SU-DHL-6 (cell line): ENCODE data around the gene IFI6.

Experiments used
- H2AFZ ChIP-seq: fragments of 200-600 bp; sonication (generic); 2 replicates; pipeline ENCODE4 v1.6.1; 2014; ENCODE audit warnings: low read depth, mild to moderate bottlenecking, moderate library complexity, mixed read lengths, antibody characterized with exemption, low read length; ENCODE audit not compliant: severe bottlenecking
- H3F3A ChIP-seq: fragments of 200-600 bp; shearing (Covaris generic); 2 replicates; pipeline ENCODE4 v1.6.0; 2016; ENCODE audit warnings: antibody characterized with exemption, mild to moderate bottlenecking; ENCODE audit not compliant: insufficient read depth
- H3K27ac ChIP-seq: fragments of 200-600 bp; sonication (generic); 2 replicates; pipeline ENCODE4 v1.5.1; 2016; ENCODE audit warnings: low read depth, mild to moderate bottlenecking, low read length, moderate library complexity, mixed read lengths
- H3K27me3 ChIP-seq: fragments of 200-600 bp; sonication (generic), shearing (Covaris generic); 2 replicates; pipeline ENCODE4 v1.6.0; 2014; ENCODE audit warnings: mild to moderate bottlenecking, low read length
- H3K36me3 ChIP-seq: fragments of 200-600 bp; sonication (generic); 2 replicates; pipeline ENCODE4 v1.6.1; 2014; ENCODE audit warnings: mild to moderate bottlenecking, low read length, mixed read lengths
- H3K4me2 ChIP-seq: fragments of 300-600, 200-600 bp; shearing (Covaris generic), sonication (generic); 2 replicates; pipeline ENCODE4 v1.6.0; 2014; ENCODE audit warnings: low read length, low read depth, mild to moderate bottlenecking; ENCODE audit not compliant: poor library complexity, severe bottlenecking
- H3K4me3 ChIP-seq: fragments of 200-600 bp; sonication (generic); 2 replicates; pipeline ENCODE4 v1.5.1; 2014; ENCODE audit warnings: antibody characterized with exemption, low read length, mild to moderate bottlenecking, mixed read lengths; ENCODE audit not compliant: insufficient read depth, poor library complexity, severe bottlenecking
- H3K79me2 ChIP-seq: fragments of 200-600 bp; sonication (generic); 2 replicates; pipeline ENCODE4 v1.6.1; 2014; ENCODE audit warnings: mild to moderate bottlenecking, low read length, moderate library complexity; ENCODE audit not compliant: insufficient read depth
- H3K9ac ChIP-seq: fragments of 200-600 bp; sonication (generic); 2 replicates; pipeline ENCODE4 v1.7.0; 2014; ENCODE audit warnings: mild to moderate bottlenecking, low read length
- H3K9me2 ChIP-seq: fragments of 200-600 bp; sonication (generic); replicated peaks from 2 replicates; pipeline ENCODE4 v1.6.1; 2014; ENCODE audit warnings: low read length; ENCODE audit not compliant: insufficient read depth
- H3K9me3 ChIP-seq: fragments of 200-600 bp; sonication (generic); 2 replicates; pipeline ENCODE4 v1.6.1; 2014; ENCODE audit warnings: low read length, mixed read lengths; ENCODE audit not compliant: insufficient read depth
- H4K20me1 ChIP-seq: fragments of 200-600 bp; sonication (generic); 2 replicates; pipeline ENCODE4 v1.6.1; 2014; ENCODE audit warnings: low read depth, mild to moderate bottlenecking, antibody characterized with exemption, low read length, moderate library complexity, mixed read lengths
- CTCF ChIP-seq: fragments of 200-600 bp; sonication (generic); IDR thresholded peaks from one replicate; pipeline ENCODE4 v1.5.1; 2017; ENCODE audit warnings: antibody characterized with exemption, mild to moderate bottlenecking, low read length, moderate library complexity; ENCODE audit not compliant: insufficient read depth, poor library complexity, severe bottlenecking
- EZH2phosphoT487 ChIP-seq: fragments of 200-600 bp; sonication (generic), shearing (Covaris generic); conservative IDR thresholded peaks from 2 replicates; pipeline ENCODE4 v1.6.1; 2018; ENCODE audit warnings: mild to moderate bottlenecking, antibody characterized with exemption, low read length, moderate library complexity, mixed read lengths

The IFI6 gene

GRCh38 chr1:27666791-27667254 lies 5.2 kb downstream of the IFI6 start:
- no peak overlapping the region for H3K9ac ChIP-seq
- TF ChIP-seq EZH2phosphoT487, result no peak
- TF ChIP-seq CTCF, result no peak
- no peaks in the 10 kb centered on the region for H3F3A ChIP-seq
- H3K9me3 ChIP-seq, result no peaks in the 10 kb centered on the region
- H2AFZ ChIP-seq, result no peak overlapping the region
- H3K27me3 ChIP-seq, result no peaks in the 10 kb centered on the region
- no peaks in the 10 kb centered on the region for H3K36me3 ChIP-seq
- H3K27ac ChIP-seq, result no peak overlapping the region
- no peak overlapping the region for H3K4me2 ChIP-seq
- H3K9me2 ChIP-seq, result no peaks in the 10 kb centered on the region
- H3K4me3 ChIP-seq, result no peak overlapping the region
- H3K79me2 ChIP-seq, result no peaks in the 10 kb centered on the region
- no peaks in the 10 kb centered on the region for H4K20me1 ChIP-seq

- no peaks in the 10 kb centered on the region for H3K36me3 ChIP-seq
- no peaks in the 10 kb centered on the region for H3K79me2 ChIP-seq
- no peaks in the 10 kb centered on the region for H3K9me3 ChIP-seq
- no peak overlapping the region for H3K4me3 ChIP-seq
- H3K9me2 ChIP-seq, result no peaks in the 10 kb centered on the region
- no peak overlapping the region for H3K4me2 ChIP-seq
- no peak for TF ChIP-seq EZH2phosphoT487
- TF ChIP-seq CTCF, result no peak
- no peak overlapping the region for H3K9ac ChIP-seq
- H4K20me1 ChIP-seq, result no peaks in the 10 kb centered on the region
- H3K27ac ChIP-seq, result no peak overlapping the region
- no peaks in the 10 kb centered on the region for H3F3A ChIP-seq
- no peak overlapping the region for H2AFZ ChIP-seq
- no peaks in the 10 kb centered on the region for H3K27me3 ChIP-seq
Measured at GRCh38 chr1:27666294-27666693, 5.7 kb downstream of the IFI6 start.

- Histone ChIP-seq H3K9ac (no peak overlapping the region), H3K9me3 (no peaks in the 10 kb centered on the region), H3K27me3 (no peaks in the 10 kb centered on the region), H3K4me3 (no peak overlapping the region), H3K36me3 (no peaks in the 10 kb centered on the region), H3K4me2 (no peak overlapping the region), H3K9me2 (no peaks in the 10 kb centered on the region), H3F3A (no peaks in the 10 kb centered on the region), H3K79me2 (no peaks in the 10 kb centered on the region), H4K20me1 (no peaks in the 10 kb centered on the region), H2AFZ (no peak overlapping the region), H3K27ac (no peak overlapping the region)
- TF ChIP-seq CTCF, result no peak
- TF ChIP-seq EZH2phosphoT487, result no peak
Measured at GRCh38 chr1:27665016-27665651, 6.9 kb downstream of the IFI6 start.
